Endothelial cell (in vitro differentiated cells): Measurements from ENCODE around the gene TBCE. TPM values are rescaled to one million over a fixed set of nuclear protein-coding genes. Genes with fewer than 3 reads are reported as not detected.
A peak's percentile ranks its signal among the peaks of the same experiment; 100 is the strongest.

Source experiments
- DNase-seq: peaks from one replicate; pipeline ENCODE4 v3.0.0; 2021; ENCODE audit warnings: low spot score
- H3K27ac Mint-ChIP-seq: one replicate; pipeline ENCODE4 v1.8.0; 2021; ENCODE audit warnings: mixed read lengths, inconsistent platforms; ENCODE audit not compliant: unreplicated experiment
- H3K27me3 Mint-ChIP-seq: one replicate; pipeline ENCODE4 v1.8.0; 2021; ENCODE audit warnings: mild to moderate bottlenecking, moderate library complexity, mixed read lengths, inconsistent platforms; ENCODE audit not compliant: unreplicated experiment
- H3K36me3 Mint-ChIP-seq: one replicate; pipeline ENCODE4 v1.8.0; 2021; ENCODE audit warnings: mild to moderate bottlenecking, low read depth, mixed read lengths, inconsistent platforms; ENCODE audit not compliant: unreplicated experiment
- H3K4me1 Mint-ChIP-seq: one replicate; pipeline ENCODE4 v1.8.0; 2021; ENCODE audit warnings: mild to moderate bottlenecking, mixed read lengths, inconsistent platforms; ENCODE audit not compliant: unreplicated experiment
- H3K4me3 Mint-ChIP-seq: one replicate; pipeline ENCODE4 v1.8.0; 2021; ENCODE audit warnings: mild to moderate bottlenecking, mixed read lengths, inconsistent platforms; ENCODE audit not compliant: unreplicated experiment
- H3K9me3 Mint-ChIP-seq: one replicate; pipeline ENCODE4 v1.8.0; 2021; ENCODE audit warnings: mixed read lengths, inconsistent platforms; ENCODE audit not compliant: unreplicated experiment
- total RNA-seq: library from RNA; stranded (reverse); fragmentation: NEBNext Ultra II Directional; extraction: Animal tissue kit (Norgen Biotek cat#: 25700); gene quantifications from one replicate; pipeline ENCODE4 v1.2.1, GENCODE V29; 2021; ENCODE audit not compliant: unreplicated experiment
- TF ChIP-seq, protein P1 (sequence below): fragments of 200-600 bp; sonication (generic); IDR thresholded peaks from one replicate; pipeline ENCODE4 v1.5.0; 2021; ENCODE audit warnings: antibody characterized with exemption; ENCODE audit not compliant: unreplicated experiment

The TBCE gene
- total RNA-seq, 1 donor from 2014 or later = 24.7 TPM

DNA sequence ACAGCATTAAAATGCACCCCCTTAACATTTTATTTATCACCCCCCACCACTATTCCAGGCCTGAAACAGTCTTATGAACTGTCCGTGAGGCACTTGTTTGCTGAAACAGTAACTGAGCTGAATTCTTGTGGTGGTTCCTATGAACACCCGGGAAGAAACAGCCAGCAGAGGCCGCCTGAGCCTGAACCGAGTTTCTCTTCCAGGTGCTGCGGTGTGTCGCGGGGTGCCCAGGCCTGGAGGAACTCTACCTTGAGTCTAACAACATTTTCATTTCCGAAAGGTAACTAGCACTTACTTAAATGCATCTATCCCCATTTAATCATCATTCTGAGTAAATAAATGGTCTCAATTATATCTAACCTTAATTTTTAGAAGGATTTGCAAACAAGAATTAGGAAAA lies 66.8 kb downstream of the TBCE start:
- Mint-ChIP-seq H3K27me3 (peaks cover 2% of the 10 kb centered on the region), H3K9me3 (no peaks in the 10 kb centered on the region), H3K4me1 (no peaks in the 10 kb centered on the region), H3K4me3 (no peak overlapping the region), H3K36me3 (peaks cover 25% of the 10 kb centered on the region), H3K27ac (no peak overlapping the region)
- no peak for DNase-seq
- TF ChIP-seq, protein P1, sequence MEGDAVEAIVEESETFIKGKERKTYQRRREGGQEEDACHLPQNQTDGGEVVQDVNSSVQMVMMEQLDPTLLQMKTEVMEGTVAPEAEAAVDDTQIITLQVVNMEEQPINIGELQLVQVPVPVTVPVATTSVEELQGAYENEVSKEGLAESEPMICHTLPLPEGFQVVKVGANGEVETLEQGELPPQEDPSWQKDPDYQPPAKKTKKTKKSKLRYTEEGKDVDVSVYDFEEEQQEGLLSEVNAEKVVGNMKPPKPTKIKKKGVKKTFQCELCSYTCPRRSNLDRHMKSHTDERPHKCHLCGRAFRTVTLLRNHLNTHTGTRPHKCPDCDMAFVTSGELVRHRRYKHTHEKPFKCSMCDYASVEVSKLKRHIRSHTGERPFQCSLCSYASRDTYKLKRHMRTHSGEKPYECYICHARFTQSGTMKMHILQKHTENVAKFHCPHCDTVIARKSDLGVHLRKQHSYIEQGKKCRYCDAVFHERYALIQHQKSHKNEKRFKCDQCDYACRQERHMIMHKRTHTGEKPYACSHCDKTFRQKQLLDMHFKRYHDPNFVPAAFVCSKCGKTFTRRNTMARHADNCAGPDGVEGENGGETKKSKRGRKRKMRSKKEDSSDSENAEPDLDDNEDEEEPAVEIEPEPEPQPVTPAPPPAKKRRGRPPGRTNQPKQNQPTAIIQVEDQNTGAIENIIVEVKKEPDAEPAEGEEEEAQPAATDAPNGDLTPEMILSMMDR = no peak

GRCh38 chr1:235441159-235441685 lies 74.0 kb downstream of the TBCE start:
- DNase-seq = no peak
- TF ChIP-seq, protein P1 = no peak
- no peak overlapping the region for H3K27ac Mint-ChIP-seq
- peak overlapping the region; percentile 52 for H3K4me3 Mint-ChIP-seq
- no peaks in the 10 kb centered on the region for H3K4me1 Mint-ChIP-seq
- H3K9me3 Mint-ChIP-seq = no peaks in the 10 kb centered on the region
- H3K27me3 Mint-ChIP-seq = peaks cover 3% of the 10 kb centered on the region
- H3K36me3 Mint-ChIP-seq = peaks cover 28% of the 10 kb centered on the region

- Mint-ChIP-seq H3K36me3 (peaks cover 23% of the 10 kb centered on the region), H3K27ac (no peak overlapping the region)
- no peak for DNase-seq
Observed at GRCh38 chr1:235442788-235443429, 75.7 kb downstream of the TBCE start.

DNA sequence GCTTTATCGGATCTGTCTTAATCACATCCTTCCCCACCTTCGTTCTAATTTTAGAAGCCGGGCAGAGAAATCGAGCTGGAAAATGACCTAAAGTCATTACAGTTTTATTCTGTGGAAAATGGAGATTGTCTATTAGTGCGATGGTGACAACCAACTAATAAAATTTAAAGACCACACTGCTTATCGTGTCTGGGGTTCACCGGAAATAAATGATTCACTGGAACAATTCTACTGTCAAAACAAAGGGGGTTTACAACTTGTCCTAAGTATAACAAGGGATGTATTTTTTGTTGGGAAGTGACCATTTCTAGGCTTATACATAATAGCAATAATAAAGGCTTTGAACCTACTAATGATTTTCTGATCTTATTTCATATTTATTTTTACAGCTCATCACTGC lies 81.4 kb downstream of the TBCE start:
- Mint-ChIP-seq H3K27me3 (peaks cover 2% of the 10 kb centered on the region), H3K9me3 (no peaks in the 10 kb centered on the region), H3K27ac (no peak overlapping the region), H3K4me1 (no peaks in the 10 kb centered on the region), H3K4me3 (no peak overlapping the region), H3K36me3 (peaks cover 19% of the 10 kb centered on the region)
- TF ChIP-seq, protein P1 = no peak
- no peak for DNase-seq

More at GRCh38 chr1:235442788-235443429, 75.7 kb downstream of the TBCE start:
- H3K9me3 Mint-ChIP-seq = no peaks in the 10 kb centered on the region
- H3K4me1 Mint-ChIP-seq = no peaks in the 10 kb centered on the region
- no peak overlapping the region for H3K4me3 Mint-ChIP-seq
- TF ChIP-seq, protein P1 = no peak
- peaks cover 4% of the 10 kb centered on the region for H3K27me3 Mint-ChIP-seq

- H3K27ac Mint-ChIP-seq = no peak overlapping the region
- no peaks in the 10 kb centered on the region for H3K4me1 Mint-ChIP-seq
- H3K36me3 Mint-ChIP-seq = peaks cover 13% of the 10 kb centered on the region
- H3K4me3 Mint-ChIP-seq = no peak overlapping the region
- TF ChIP-seq, protein P1 = no peak
- peaks cover 2% of the 10 kb centered on the region for H3K27me3 Mint-ChIP-seq
- no peak for DNase-seq
- no peaks in the 10 kb centered on the region for H3K9me3 Mint-ChIP-seq
Observed at GRCh38 chr1:235450433-235450832, 83.2 kb downstream of the TBCE start.
